Measurements from ENCODE around the gene CFDP1. TPM values are rescaled to one million over a fixed set of nuclear protein-coding genes. Genes with fewer than 3 reads are reported as not detected.

Gene CFDP1
- polyA plus RNA-seq, 1 donor (not counting 4 experiments of a cell fraction or from before 2014, with no cell fraction given): 42.1 TPM

DNA sequence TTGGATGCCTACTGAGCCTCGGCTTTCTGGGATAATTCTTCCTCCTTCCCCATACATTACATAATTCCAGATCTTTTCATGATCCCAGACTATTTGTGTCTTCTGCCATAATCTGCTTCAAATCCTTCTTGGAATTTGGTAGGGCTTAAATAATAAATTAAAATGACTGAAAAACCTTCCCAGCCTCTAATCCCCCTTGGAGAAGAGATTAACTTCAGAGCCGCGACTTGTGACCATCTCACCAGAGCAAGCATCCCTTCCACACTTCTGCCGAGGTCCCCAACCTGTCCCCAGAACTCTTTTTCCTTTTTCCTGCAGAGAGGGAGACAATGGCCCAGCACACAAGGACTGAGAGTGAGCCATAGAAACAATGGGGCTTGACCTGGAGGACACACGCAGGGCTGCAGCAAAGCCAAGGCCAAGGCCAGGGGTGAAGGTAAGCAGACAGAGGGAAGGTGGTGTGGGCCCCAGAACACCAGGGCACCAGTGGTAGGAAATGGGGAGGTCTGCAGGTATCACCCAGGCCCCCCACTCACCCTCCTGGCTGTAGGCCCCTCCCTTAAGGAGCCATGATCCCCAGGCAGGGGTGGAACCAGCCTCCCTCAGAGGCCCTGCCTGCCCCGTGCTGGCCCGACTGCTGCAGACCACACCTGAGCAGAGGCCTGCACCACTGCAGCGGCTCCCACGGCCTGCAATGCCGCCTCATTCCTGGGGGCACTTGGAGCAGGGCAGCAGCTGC lies 172.3 kb downstream of the CFDP1 start:
- Histone ChIP-seq H3K4me3 (ENCODE audit: control insufficient read depth in 2 of 3, extremely low read depth in 1 of 3, insufficient read depth in 2 of 3, low read depth in 1 of 3, low read length in 3 of 3) (no peak overlapping the region), H3K9ac (ENCODE audit: control insufficient read depth, extremely low read depth, insufficient read depth, low read length) (no peak overlapping the region), H3K4me1 (ENCODE audit: control insufficient read depth, extremely low read depth, insufficient read depth, low read length) (peaks cover 40% of the 10 kb centered on the region), H3K79me2 (ENCODE audit: control insufficient read depth, insufficient read depth, low read length) (peaks cover 94% of the 10 kb centered on the region), H3K27ac (ENCODE audit: control insufficient read depth, insufficient read depth, low read length) (no peak overlapping the region), H3K4me2 (ENCODE audit: control insufficient read depth, extremely low read depth, insufficient read depth, low read depth, low read length) (no peak overlapping the region), H3K9me1 (ENCODE audit: control insufficient read depth, extremely low read depth, insufficient read depth, low read length) (peaks cover 11% of the 10 kb centered on the region), H3K9me3 (ENCODE audit: control insufficient read depth, low read depth, low read length) (no peaks in the 10 kb centered on the region), H3K36me3 (ENCODE audit: control insufficient read depth in 2 of 2, extremely low read depth in 1 of 2, insufficient read depth in 2 of 2, low read length in 2 of 2) (peaks cover 6 to 22% of the 10 kb centered on the region in 2 experiments), H2AFZ (ENCODE audit: control insufficient read depth, low read length) (no peak overlapping the region), H4K20me1 (ENCODE audit: control insufficient read depth, extremely low read depth, insufficient read depth, low read length) (peaks cover 16% of the 10 kb centered on the region), H3K27me3 (ENCODE audit: control insufficient read depth, extremely low read depth, insufficient read depth, low read length) (no peaks in the 10 kb centered on the region)
- DNase-seq (ENCODE audit: low read depth, low spot score) (no peak), FAIRE-seq (no peak)
- no peak for TF ChIP-seq EZH2 (IDR thresholded peaks at IDR 0.05; ENCODE audit: low read length)
- TF ChIP-seq, protein P1, sequence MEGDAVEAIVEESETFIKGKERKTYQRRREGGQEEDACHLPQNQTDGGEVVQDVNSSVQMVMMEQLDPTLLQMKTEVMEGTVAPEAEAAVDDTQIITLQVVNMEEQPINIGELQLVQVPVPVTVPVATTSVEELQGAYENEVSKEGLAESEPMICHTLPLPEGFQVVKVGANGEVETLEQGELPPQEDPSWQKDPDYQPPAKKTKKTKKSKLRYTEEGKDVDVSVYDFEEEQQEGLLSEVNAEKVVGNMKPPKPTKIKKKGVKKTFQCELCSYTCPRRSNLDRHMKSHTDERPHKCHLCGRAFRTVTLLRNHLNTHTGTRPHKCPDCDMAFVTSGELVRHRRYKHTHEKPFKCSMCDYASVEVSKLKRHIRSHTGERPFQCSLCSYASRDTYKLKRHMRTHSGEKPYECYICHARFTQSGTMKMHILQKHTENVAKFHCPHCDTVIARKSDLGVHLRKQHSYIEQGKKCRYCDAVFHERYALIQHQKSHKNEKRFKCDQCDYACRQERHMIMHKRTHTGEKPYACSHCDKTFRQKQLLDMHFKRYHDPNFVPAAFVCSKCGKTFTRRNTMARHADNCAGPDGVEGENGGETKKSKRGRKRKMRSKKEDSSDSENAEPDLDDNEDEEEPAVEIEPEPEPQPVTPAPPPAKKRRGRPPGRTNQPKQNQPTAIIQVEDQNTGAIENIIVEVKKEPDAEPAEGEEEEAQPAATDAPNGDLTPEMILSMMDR (optimal IDR thresholded peaks at IDR 0.05 in 1 of 3, IDR thresholded peaks at IDR 0.05 in 1 of 3, conservative IDR thresholded peaks at IDR 0.05 in 1 of 3; ENCODE audit: extremely low read depth in 1 of 3, insufficient read depth in 2 of 3, low read length in 3 of 3): no peak
- dilution Hi-C loops (cut with MboI; ENCODE audit: extremely low pct_ligation_motif_present, low sequenced_read_pairs): no loop called here

DNA sequence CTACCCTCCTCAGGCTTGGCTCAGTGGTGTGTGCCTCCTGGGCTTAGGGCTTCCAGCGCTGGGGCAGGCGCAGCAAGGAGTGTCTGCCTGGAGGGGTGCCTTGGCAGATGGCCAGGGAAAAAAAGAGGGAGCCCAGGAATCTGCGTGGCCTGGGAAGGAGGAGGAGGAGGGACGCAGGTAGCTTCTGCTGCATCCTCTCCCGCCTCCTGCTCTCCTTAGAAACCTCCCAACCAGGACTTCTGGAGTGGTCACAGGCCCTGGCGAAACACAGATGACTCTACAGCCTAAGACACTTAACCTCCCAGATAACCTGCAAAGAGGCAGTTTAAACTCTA lies 174.5 kb downstream of the CFDP1 start:
- Histone ChIP-seq H3K36me3 (ENCODE audit: control insufficient read depth in 2 of 2, extremely low read depth in 1 of 2, insufficient read depth in 2 of 2, low read length in 2 of 2) (peaks cover 4 to 16% of the 10 kb centered on the region in 2 experiments), H3K27ac (ENCODE audit: control insufficient read depth, insufficient read depth, low read length) (no peak overlapping the region), H4K20me1 (ENCODE audit: control insufficient read depth, extremely low read depth, insufficient read depth, low read length) (peaks cover 25% of the 10 kb centered on the region), H3K4me1 (ENCODE audit: control insufficient read depth, extremely low read depth, insufficient read depth, low read length) (peaks cover 48% of the 10 kb centered on the region), H3K9me1 (ENCODE audit: control insufficient read depth, extremely low read depth, insufficient read depth, low read length) (peaks cover 14% of the 10 kb centered on the region), H3K4me2 (ENCODE audit: control insufficient read depth, extremely low read depth, insufficient read depth, low read depth, low read length) (no peak overlapping the region), H3K79me2 (ENCODE audit: control insufficient read depth, insufficient read depth, low read length) (peaks cover 95% of the 10 kb centered on the region), H3K27me3 (ENCODE audit: control insufficient read depth, extremely low read depth, insufficient read depth, low read length) (no peaks in the 10 kb centered on the region), H3K9me3 (ENCODE audit: control insufficient read depth, low read depth, low read length) (no peaks in the 10 kb centered on the region), H3K9ac (ENCODE audit: control insufficient read depth, extremely low read depth, insufficient read depth, low read length) (no peak overlapping the region), H2AFZ (ENCODE audit: control insufficient read depth, low read length) (no peak overlapping the region), H3K4me3 (ENCODE audit: control insufficient read depth in 2 of 3, extremely low read depth in 1 of 3, insufficient read depth in 2 of 3, low read depth in 1 of 3, low read length in 3 of 3) (no peak overlapping the region)
- dilution Hi-C loops (cut with MboI; ENCODE audit: extremely low pct_ligation_motif_present, low sequenced_read_pairs): no loop called here
- FAIRE-seq (no peak), DNase-seq (ENCODE audit: low read depth, low spot score) (no peak)
- TF ChIP-seq, protein P1 (optimal IDR thresholded peaks at IDR 0.05 in 1 of 3, IDR thresholded peaks at IDR 0.05 in 1 of 3, conservative IDR thresholded peaks at IDR 0.05 in 1 of 3; ENCODE audit: extremely low read depth in 1 of 3, insufficient read depth in 2 of 3, low read length in 3 of 3): no peak
- no peak for TF ChIP-seq EZH2 (IDR thresholded peaks at IDR 0.05; ENCODE audit: low read length)

Measured in keratinocyte (primary cell).